HG02588 (cell line): ENCODE data around the gene KCNH4.
"Not testable (repeated sequence)": the region's sequence is repeated elsewhere in the genome, so short reads cannot be mapped to it uniquely, and the experiment has no call there.

Experiments
- ATAC-seq: cut with Tn5 transposase; IDR thresholded peaks from one replicate; pipeline ENCODE4 v1.9.1; 2021; ENCODE audit warnings: mild to moderate bottlenecking, moderate library complexity; ENCODE audit not compliant: unreplicated experiment

The KCNH4 gene

DNA sequence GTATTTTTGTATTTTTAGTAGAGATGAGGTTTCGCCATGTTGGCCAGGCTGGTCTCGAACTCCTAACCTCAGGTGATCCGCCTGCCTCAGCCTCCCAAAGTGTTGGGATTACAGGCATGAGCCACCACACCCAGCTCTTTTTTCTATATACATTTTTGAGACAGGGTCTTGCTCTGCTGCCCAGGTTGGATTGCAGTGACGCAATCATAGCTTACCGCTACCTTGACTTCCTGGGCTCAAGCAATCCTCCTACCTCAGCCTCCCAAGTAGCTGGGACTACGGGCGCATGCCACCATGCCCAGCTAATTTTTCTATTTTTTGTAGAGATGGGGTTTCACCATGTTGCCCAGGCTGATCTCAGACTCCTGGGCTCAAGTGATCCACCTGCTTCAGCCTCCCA is 40.3 kb downstream of the KCNH4 start:
- ATAC-seq: not testable (repeated sequence)

DNA sequence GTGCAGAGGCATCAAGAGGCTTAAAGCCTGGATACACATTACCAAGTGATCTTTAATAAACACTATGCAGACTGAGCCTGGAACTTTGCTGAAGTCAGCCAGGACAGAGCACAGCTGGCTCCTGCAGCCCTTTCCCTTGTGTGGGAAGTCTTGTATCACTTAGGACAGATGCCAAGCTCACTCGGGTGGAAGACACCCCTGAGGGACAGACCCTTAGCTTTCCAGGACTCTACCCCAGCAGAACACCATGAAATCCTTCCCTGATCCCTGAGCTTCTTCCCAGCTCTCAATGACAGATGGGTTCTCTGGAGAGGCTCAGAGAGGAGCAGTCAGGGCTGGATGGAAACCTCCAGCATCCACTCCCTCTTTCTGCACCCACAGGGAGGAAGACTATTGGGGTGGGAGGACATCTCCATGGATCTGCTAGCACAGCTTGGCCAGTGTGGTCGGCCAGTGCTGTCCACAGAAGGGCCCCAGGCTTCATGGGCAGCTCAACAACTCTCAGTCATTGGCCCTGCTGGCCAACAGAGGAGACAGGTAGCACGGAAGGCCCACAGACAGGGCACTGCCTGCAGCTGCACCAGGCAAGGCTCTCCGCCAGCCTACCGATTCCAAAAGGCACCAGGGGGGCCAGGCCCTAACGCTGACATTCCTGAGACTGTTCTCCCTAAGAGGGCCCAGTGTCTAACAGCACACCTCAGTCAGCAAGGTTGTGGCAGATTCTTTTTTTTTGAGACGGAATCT is 42.0 kb downstream of the KCNH4 start:
- ATAC-seq: no peak

DNA sequence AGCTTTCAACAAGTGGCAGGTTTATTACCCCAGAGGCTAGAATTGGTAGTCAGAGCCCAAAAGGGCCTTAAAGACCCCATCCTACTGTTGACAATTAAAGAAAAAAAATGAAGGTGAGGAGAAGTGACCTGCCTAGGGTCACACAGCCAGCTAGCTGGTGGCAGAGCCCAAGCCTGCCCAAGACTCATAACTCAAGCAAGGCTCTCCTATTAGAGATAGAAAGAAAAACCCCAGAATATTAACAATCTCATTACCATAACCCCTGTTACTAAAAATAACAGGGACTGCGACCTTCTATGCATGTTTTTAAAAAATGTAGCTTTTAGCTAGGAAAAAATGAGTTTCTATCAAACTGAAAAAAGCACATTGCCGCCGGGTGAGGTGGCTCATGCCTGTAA is 44.3 kb downstream of the KCNH4 start:
- no peak for ATAC-seq

DNA sequence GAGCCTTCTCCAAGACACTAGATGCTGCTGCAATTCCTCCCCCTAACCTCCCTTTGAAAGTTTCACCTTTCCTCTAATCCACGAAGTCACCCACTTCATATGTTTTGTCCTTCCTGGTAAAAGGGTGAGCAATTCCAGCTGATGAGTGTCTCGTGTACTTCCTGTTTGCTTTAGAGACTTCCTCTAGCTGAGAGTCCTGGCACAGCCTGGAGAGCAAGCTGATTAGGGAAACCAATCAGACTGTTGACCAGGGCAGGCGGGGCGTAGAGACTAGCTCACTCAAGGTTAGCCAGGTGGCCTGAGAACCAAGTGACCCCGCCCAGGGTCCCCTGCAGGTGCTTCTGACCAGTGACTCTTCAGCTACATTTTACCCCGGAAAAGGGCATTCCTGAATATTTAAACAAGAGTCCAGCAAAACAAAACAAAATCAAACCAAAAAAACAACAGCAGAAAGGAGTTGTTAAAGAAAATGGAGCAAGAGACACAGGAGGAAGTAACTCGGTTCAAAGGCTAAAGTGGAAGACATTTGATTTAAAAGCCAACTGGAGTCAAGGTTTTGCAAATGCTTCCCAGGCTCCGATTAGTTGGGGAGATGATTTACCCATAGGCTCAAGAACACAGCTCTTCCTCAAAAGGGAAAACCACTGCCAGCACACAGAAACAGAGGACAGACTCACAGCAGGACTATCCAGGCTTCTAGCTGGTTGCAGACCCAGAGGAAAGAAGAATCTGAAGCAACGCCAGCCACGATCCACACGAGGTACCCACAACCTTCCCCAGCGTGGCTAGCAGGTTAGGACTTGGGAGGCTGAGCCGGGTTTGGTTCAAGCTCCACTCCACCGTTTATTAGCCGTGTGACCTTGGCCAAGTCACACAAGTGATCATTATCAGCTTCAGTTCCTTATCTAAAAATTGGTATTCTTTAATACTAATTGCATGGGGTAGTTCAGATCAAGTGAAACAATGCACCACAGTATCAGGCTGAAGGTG is 45.0 kb downstream of the KCNH4 start:
- no peak for ATAC-seq

DNA sequence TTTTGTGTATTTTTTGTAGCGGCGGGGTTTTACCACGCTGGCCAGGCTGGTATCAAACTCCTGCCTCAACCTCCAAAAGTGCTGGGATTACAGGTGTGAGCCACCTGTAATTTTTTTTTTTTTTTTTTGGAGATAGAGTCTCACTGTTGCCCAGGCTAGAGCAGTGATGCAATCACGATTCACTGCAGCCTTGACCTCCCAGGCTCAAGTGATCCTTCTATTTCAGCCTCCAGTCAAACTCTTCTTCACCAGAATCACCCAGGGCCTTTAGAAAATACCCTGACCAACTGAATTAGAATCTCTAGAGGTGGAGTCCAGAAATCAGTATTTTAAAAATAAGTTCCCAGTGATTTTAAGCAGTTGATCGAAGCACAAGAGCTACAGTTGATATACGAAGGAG is 45.8 kb downstream of the KCNH4 start:
- no peak for ATAC-seq

DNA sequence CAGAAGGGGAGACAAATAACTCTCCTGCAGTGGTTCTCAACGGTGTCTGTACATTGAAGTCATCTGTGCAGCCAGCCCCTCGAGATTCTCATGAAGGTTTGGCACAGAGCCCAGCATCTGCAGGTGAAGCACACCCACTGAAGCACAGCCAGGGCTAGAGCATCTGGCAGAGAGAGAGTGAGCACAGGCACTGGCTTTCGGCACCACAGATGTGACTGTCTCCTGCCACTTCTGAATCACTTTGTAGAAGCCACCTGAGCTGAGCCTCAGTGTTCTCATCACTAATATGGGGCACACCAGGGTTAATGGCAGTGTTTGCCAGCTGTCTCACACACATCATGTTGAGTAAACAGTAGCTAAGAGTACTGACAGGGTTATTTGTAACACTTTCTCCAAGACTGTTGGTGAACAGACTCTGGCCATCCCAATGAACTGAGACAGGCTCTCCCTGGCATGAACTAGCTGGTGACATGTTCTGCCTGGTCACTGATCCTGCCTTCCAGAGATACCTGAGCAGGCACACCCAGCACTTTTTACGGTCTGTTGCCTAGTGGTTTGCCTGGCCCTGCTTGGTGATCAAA is 47.4 kb downstream of the KCNH4 start:
- ATAC-seq: peak; percentile 42

DNA sequence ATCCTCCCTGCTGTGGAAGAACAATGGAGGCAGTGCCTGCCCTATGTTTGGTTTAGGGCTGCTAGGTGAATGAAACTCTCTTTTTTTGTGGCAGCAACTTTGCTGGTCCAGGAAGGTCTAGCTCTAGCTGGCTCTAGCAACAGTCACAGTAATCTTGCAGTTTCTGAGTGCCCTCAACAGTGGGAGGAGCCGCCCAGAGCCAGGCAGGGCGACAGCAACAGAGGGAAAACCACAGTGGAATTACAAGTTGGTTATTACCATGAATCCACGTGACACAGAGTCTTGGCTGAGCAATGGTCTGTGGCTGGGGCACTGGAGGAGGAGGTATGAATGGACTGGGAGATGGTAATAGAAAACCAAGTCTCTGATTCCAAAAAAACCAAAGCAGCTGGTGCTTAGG is 48.0 kb downstream of the KCNH4 start:
- peak; percentile 22 for ATAC-seq

DNA sequence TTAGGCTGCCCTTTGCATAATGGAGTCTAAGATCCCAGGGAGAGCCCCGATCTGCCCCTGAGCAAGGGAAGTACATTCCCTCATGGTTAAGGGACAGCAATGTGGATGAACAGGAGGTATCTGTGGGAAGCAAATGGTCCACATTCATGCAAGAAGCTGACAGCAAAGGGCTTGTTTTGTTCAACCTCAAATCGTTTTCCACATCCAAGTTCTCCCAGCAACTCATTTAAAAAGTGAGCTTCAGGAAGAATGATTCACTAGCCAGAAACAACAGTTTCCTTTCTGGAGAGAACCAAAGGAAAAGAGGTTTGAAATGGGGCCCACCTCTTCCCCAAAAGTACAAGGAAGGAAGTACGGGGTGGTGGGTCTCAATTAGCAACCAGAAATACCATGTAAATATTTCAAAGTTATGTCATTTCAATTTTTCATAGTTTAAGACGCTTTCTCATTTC is 48.9 kb downstream of the KCNH4 start:
- ATAC-seq: no peak

DNA sequence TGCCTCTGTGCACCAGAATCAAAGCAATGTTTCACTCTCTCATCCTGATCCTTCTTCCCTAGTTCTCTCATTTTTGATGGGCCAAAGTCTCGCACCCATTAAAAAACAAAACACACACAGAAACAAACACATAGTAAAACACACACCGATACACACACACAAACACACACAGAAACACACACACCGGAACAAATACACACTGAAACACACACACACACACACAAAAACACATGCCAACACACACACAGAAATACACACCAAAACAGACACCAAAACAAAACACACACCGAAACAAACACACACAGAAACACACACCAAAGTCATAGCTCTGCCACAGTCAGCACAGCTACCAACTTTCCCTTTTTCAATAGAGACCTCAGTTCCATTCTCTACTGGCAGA is 49.7 kb downstream of the KCNH4 start:
- ATAC-seq: no peak

DNA sequence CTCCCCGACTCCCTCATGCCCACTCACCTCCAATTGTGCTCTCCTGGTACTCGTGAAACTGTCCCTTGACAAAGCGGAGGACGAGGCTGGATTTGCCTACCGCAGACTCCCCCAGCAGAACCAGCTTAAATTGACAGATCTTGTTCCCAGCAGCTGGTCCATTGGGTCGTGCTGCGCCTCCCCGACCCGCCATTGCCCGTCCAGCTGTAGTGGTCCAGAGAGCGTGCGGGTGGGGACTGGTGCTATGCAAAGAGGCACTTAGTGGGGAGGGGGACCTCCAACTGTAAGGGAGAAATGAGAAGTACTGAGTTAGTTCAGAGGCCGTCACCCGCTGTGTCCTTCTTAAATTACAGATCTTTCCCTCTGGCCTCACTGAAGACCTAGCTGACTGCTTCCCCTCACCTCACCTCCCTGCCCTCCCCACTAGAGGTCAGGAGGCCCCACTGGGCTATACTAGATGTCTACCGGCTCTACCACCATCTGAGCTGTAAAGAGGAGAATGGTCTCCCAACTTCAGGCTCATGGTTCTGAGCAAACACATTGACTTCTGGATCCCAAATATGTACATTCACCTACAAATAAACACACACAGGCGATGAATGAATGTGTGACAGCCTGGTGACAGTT is 50.5 kb downstream of the KCNH4 start:
- ATAC-seq: no peak

DNA sequence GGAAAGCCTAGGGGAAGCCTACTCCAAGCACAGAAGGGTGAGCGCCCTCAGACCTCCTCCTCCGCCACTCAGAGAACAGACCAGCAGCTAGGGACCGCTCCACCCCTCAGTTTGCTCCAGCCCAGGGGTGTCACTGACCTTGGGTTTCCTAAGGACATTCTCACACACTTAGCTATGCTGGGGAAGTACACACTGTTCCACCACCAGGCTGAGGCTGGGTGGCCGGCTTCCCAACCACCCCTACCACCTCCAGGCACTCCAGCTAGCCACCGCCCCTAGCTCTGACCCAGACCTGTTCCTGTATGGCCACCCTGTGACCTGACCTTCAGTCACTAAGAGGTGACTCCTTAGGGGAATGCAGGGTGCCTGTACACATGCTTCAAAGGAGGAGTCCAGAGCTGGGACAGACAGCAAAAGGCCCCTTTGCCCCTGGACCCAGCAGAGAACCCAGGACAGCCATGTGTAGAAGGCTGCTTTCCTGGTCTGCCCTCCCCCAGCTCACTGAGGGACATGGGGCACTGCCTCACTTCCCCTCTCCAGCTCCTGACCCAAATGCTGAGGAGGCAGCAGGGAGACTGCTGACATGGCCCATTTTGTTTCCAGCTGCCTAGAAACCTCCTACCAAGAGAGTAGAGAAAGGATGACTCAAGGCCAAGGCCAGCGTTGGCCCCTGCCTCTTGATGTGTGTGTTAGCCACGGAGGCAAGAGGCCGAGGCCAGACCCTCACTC is 51.7 kb downstream of the KCNH4 start:
- ATAC-seq: no peak

DNA sequence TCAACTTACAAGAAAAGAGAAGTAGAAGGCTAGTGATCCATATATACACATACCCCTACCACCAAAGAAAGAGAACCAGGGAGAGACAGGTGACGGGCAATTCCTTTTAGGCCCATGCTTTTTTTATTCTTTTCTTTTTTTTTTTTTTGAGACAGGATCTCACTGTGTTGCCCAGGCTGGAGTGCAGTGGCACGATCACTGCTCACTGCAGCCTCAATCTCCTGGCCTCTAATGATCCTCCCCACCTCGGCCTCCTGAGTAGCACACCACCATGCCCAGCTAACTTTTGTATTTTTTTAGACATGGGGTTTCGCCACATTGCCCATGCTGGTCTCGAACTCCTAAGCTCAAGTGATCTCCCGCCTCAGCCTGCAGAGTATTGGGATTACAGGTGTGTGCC is 53.5 kb downstream of the KCNH4 start:
- no peak for ATAC-seq

DNA sequence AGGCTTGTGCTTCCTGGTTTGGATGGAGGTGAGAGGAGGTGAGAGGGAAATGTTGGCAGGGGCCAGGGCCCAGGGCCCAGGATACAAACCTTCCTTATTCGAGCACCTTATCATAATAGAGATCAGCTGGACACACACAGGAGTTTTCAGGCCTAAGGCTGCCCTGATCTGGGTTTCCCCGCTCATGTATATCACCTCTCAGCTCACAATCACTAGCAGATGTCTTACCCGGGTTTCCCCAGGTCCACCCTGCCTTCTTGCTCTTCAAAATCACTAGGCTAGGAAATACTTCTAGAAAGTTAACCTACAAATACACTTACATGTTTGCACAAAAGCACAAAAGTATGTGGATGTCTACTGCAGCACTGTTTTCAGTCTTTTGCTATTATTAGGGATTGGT is 54.1 kb downstream of the KCNH4 start:
- ATAC-seq: no peak

DNA sequence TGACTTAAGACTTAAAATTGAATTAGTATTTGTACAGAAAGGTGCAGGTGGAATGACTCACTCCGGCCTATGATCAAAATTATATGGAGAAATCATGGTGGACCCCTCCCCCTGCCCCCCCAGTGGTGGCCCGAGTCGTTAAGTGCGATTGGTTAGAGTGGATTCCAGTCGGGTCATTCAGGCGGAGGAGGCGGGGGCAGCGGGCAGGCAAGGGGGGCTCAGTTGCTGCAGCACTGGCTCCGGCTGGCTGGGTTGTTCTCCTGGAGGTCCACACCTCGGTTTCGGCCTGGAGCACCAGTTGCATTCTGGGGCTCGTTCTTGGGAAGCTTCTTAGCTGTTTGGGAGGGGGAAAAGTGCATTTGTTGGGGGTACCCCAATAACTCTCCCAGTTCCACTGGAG is 55.4 kb downstream of the KCNH4 start:
- ATAC-seq: no peak

DNA sequence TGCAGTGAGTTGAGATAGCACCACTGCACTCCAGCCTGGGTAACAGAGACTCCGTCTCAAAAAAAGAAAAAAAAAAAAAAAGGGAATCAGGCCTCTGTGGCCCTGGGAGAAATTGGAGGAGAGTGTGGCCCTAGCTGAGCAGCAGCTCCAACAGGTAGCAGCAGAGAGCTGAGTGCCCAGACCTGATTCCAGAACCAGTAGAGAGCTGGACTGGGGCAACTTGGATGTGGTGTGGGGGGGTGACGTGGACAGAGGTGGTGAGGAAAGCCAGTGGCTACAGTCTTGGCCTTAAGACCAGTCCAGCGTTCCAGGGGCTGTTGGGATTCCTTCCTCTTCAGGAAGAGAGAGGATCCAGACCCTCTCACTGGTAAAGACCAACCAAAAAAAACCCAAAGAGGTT is 56.7 kb downstream of the KCNH4 start:
- no peak for ATAC-seq

DNA sequence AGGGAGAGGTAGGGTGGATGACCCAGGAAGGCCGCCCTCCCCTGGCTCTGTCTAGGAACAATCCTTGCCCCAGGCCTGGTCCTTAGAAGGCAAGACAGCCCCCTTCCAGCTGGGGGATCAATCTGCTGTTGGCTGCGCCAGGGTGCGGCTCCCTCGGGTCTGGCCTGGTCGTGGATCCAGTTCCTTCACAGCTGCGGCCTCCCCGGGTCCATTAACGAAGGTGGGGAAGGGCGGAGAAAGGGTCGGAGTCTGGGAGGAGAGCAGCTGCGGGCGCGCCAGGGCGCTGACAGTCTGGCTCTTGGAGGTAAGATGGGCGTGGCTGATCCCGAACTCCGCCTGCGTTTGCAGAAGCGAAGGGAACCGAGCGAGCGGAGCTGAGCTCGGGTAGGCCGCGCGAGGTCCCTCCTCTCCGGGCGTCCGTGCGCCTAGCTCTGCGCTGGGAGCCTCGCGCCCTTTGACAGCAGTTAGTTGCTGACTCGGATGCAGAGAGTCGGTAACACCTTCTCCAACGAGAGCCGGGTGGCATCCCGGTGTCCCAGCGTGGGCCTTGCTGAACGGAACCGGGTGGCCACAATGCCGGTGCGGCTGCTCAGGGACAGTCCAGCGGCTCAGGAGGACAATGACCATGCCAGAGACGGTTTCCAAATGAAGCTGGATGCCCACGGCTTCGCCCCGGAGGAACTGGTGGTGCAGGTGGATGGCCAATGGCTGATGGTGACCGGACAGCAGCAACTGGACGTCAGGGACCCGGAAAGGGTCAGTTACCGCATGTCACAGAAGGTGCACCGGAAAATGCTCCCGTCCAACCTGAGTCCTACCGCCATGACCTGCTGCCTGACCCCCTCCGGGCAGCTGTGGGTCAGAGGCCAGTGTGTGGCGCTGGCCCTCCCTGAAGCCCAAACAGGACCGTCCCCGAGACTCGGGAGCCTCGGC is 58.3 kb downstream of the KCNH4 start, which contains the start of gene HSPB9:
Gene HSPB9, plus strand, starts transcription at position 434 of the 933 bp plus-strand sequence. Its CDS starts 47 bp downstream, at position 481.
- no peak for ATAC-seq

DNA sequence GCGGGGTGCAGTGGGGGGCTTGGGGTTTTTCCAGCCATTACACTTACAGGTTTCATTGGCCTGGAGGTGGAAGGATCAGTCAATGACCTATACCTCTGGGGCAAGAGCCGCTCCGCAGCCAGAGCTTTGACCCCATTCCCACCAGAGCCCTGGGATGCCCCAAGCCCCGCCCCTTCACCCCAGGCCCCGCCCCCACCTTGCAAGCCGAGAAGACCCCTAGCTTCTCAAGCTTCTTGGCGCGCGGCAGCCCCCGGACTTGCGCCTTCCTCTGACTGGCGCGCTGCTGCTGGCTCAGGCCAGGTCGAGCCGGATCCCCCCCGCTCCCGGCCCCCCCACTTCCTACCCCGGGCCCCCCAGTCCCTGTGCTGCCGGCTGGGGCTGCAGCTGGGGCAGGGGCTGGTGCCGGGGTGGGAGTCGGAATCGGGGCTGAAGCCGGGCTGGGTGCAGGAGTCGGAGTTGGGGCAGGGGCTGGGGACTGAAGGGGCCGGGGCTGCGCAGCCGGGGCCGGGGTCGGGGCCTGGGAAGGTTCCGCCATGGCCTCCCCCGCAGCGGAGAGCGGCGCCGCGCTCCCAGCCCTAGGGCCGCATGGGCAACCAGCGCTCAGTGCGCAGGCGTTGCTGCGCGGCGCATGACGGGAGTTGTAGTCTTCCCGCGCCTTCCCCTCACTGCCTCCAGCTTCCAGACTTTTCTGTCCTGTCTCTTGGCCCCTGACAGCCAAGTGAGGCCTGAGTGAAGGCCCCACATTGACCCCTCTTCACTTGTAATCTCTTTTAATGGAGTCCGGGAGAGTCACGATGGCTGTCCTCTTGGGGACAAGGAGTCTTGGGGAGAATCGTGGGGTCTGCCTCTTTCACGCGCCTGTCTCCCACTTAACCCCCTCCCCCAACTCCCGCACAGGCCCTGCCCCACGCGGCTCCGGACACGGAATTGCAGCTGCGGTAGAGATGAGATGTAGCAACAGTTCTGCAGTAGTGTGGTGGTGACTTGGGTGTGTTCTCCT is 59.9 kb downstream of the KCNH4 start, which contains the start of gene KAT2A:
Gene KAT2A, minus strand, starts transcription at position 598 of the 1,000 bp plus-strand sequence. Its CDS starts 63 bp downstream, at position 535.
- ATAC-seq: peak; percentile 56
